Non-pigmented ciliary epithelial cell (primary cell): ENCODE measurements around the gene LLCFC1.
"Not testable (repeated sequence)": the region's sequence is repeated elsewhere in the genome, so short reads cannot be mapped to it uniquely, and the experiment has no call there.

Experiments
- DNase-seq: peaks from one replicate; pipeline ENCODE4 v3.0.0-alpha.2; 2010; ENCODE audit warnings: low read depth

Gene LLCFC1

GRCh38 chr7:142943706-142944268, 4.5 kb downstream of the LLCFC1 start:
- no peak for DNase-seq

GRCh38 chr7:142945001-142945400, 5.7 kb downstream of the LLCFC1 start:
- no peak for DNase-seq

- DNase-seq: no peak
These were observed 9.3 kb downstream of the LLCFC1 start for GRCh38 chr7:142948603-142949002.

- DNase-seq: no peak
These were observed 11.0 kb downstream of the LLCFC1 start for GRCh38 chr7:142950235-142950634.

- DNase-seq: no peak
These were observed 15.5 kb downstream of the LLCFC1 start for GRCh38 chr7:142954680-142955268.

GRCh38 chr7:142956951-142957623, 17.8 kb downstream of the LLCFC1 start:
- no peak for DNase-seq

- DNase-seq: no peak
These were observed 18.4 kb downstream of the LLCFC1 start for GRCh38 chr7:142957723-142958122.

- no peak for DNase-seq
These were observed 19.9 kb downstream of the LLCFC1 start for GRCh38 chr7:142959202-142959601.

- no peak for DNase-seq
These were observed 21.8 kb downstream of the LLCFC1 start for GRCh38 chr7:142960955-142961512.

GRCh38 chr7:142961595-142961972, 22.3 kb downstream of the LLCFC1 start:
- no peak for DNase-seq

GRCh38 chr7:142961973-142962926, 23.0 kb downstream of the LLCFC1 start, which contains the start of gene KEL:
Gene KEL, minus strand, starts transcription at chr7:142962363. Its CDS starts 157 bp downstream, at chr7:142962206.
- DNase-seq: no peak

GRCh38 chr7:142962991-142963390, 23.7 kb downstream of the LLCFC1 start:
- DNase-seq: no peak

GRCh38 chr7:142963993-142964392, 24.7 kb downstream of the LLCFC1 start:
- no peak for DNase-seq

- DNase-seq: no peak
These were observed 25.4 kb downstream of the LLCFC1 start for GRCh38 chr7:142964502-142965246.

GRCh38 chr7:142968229-142968628, 28.9 kb downstream of the LLCFC1 start:
- no peak for DNase-seq

- no peak for DNase-seq
These were observed 29.9 kb downstream of the LLCFC1 start for GRCh38 chr7:142969183-142969582.

GRCh38 chr7:142974626-142975025, 35.3 kb downstream of the LLCFC1 start:
- DNase-seq: no peak

- DNase-seq: not testable (repeated sequence)
These were observed 39.1 kb downstream of the LLCFC1 start for GRCh38 chr7:142978402-142978801.

- no peak for DNase-seq
These were observed 44.5 kb downstream of the LLCFC1 start for GRCh38 chr7:142983825-142984224.

- no peak for DNase-seq
These were observed 45.0 kb downstream of the LLCFC1 start for GRCh38 chr7:142984297-142984696.
